Measurements from ENCODE around the gene NDUFA9. TPM values are rescaled to one million over a fixed set of nuclear protein-coding genes. Genes with fewer than 3 reads are reported as not detected.

Gene NDUFA9
- total RNA-seq, 3 donors from 2014 or later: 136 to 198 (median 186) TPM

DNA sequence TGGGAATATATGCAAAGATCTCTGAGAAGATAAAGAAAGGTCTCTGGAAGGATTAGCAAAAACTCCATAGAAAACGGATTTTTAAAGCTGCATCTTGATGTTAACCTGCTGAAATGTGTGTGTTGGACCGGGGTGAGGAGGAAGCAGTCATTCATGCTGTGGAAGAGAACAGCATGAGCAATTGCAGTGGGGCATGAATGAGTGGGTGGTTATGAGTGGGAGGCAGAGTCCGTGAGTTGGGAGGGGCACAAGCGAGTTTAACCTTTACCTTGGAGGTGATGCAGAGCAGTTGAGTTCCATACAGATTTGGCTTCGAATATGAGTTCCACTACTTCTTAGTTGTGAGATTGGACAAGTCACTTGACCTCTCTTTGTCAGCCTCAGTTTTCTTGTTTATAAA, 41.8 kb downstream of the NDUFA9 start:
- Histone ChIP-seq H3K4me3 (no peak overlapping the region), H3K36me3 (ENCODE audit: low read depth) (peaks cover 2% of the 10 kb centered on the region), H3K9me3 (no peaks in the 10 kb centered on the region), H3K4me1 (ENCODE audit: low read depth) (no peaks in the 10 kb centered on the region)
- ATAC-seq (no peak), DNase-seq (no peak)
- intact Hi-C loops (cut with DNase I, micrococcal nuclease): no loop called here
- TF ChIP-seq, protein P1, sequence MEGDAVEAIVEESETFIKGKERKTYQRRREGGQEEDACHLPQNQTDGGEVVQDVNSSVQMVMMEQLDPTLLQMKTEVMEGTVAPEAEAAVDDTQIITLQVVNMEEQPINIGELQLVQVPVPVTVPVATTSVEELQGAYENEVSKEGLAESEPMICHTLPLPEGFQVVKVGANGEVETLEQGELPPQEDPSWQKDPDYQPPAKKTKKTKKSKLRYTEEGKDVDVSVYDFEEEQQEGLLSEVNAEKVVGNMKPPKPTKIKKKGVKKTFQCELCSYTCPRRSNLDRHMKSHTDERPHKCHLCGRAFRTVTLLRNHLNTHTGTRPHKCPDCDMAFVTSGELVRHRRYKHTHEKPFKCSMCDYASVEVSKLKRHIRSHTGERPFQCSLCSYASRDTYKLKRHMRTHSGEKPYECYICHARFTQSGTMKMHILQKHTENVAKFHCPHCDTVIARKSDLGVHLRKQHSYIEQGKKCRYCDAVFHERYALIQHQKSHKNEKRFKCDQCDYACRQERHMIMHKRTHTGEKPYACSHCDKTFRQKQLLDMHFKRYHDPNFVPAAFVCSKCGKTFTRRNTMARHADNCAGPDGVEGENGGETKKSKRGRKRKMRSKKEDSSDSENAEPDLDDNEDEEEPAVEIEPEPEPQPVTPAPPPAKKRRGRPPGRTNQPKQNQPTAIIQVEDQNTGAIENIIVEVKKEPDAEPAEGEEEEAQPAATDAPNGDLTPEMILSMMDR (IDR thresholded peaks at IDR 0.05): no peak

Other genes with a start within 250 kb of the NDUFA9 start
- gene FGF6, start 203.3 kb upstream of the NDUFA9 start, total RNA-seq: not detected
- gene RAD51AP1, start 110.2 kb upstream of the NDUFA9 start, total RNA-seq: 10 to 100 TPM in 1 of 3 donors, 1 to 10 TPM in 2; 2.2 to 13.3 (median 4.4) TPM
- gene DYRK4, start 86.9 kb upstream of the NDUFA9 start, total RNA-seq: 10 to 100 TPM; 27.0 to 31.3 (median 28.7) TPM
- 1 to 10 TPM; 2.0 to 2.6 (median 2.2) TPM for gene AKAP3, start 63 bp upstream of the NDUFA9 start, total RNA-seq
- gene GALNT8, start 71.3 kb downstream of the NDUFA9 start, total RNA-seq: 10 to 100 TPM in 2 of 3 donors, 1 to 10 TPM in 1; 7.9 to 19.4 (median 18.9) TPM

All from mucosa of descending colon (tissue), 3 donors.